Measurements from ENCODE around the gene ACOT9. TPM values are rescaled to one million over a fixed set of nuclear protein-coding genes. Genes with fewer than 3 reads are reported as not detected.
"Not testable (repeated sequence)": the region's sequence is repeated elsewhere in the genome, so short reads cannot be mapped to it uniquely, and the experiment has no call there.

Gene ACOT9
- total and polyA plus RNA-seq, 3 experiments from 2014 or later, result 29.4 to 33.9 (median 31.1) TPM

DNA sequence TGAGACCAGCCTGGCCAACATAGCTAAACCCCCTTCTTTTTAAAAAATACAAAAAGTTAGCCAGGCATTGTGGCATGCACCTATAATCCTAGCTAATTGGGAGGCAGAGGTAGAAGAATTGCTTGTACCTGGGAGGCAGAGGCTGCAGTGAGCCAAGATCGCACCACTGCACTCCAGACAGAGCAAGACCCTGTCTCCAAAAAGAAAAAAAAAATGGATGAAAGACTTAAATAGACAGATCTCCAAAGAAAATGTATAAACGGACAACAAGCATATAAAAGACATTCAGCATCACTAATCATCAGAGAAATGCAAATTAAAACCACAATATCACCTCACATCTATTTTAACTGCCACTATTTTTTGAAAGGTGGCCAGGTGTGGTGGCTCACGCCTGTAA lies 33.3 kb upstream of the ACOT9 start:
- ChIA-PET POLR2A (no interaction called here), CTCF (interaction anchor here (1.7 kb wide), 1 partner anchor 125 kb away, joined by 5 read pairs; no protein-coding TSS in a partner anchor)
- no peak overlapping the region for H3K4me3 Mint-ChIP-seq

DNA sequence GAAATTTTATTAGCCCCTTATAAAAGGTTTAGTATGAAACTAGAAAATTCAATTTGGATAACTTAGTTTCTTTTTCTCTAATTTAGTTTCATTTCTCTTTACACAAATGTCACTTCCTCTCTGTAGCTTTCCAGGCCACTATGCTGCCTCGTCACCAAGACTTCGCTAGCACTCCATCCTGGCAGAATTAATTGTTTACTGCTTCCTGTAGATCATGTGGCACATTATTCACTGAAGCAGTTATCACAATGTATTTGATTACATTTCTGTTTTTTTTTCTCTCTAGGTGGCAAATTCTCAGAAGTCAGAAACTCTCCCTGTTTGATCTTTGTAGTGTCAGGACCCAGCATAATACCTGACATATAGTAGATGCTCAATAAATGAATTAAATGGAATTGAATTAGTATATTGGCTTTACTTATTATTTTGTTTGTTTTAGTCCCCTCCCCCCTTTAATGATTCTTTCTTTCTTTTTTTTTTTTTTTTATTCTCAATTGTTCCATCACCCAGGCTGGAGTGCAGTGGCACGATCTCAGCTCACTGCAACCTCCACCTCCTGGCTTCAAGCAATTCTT lies 30.6 kb upstream of the ACOT9 start:
- CTCF ChIA-PET, result interaction anchor here (1.4 kb wide), 1 partner anchor 9 kb away, joined by 5 read pairs; the partner anchor contains the start of gene SAT1
- no peaks in the 10 kb centered on the region for H3K9me3 Mint-ChIP-seq
- H3K27ac Mint-ChIP-seq, result peak overlapping the region; percentile 89 to 97 (median 96)
- peak; percentile 15 to 74 (median 50) for DNase-seq
- no peaks in the 10 kb centered on the region for H3K9me3 ChIP-seq (ENCODE audit: low read length)
- H3K36me3 Mint-ChIP-seq, result no peaks in the 10 kb centered on the region
- peak overlapping the region; percentile 72 for H3K27ac ChIP-seq (ENCODE audit: low read depth, low read length)
- peaks cover 0 to 5% of the 10 kb centered on the region in 2 donors for H3K27me3 Mint-ChIP-seq
- H3K4me1 ChIP-seq (ENCODE audit: insufficient read depth, low read length), result peaks cover 14% of the 10 kb centered on the region
- H3K4me3 Mint-ChIP-seq, result peak overlapping the region; percentile 43 to 84 (median 74)
- H3K27me3 ChIP-seq (ENCODE audit: insufficient read depth, low read length, poor library complexity, severe bottlenecking), result no peaks in the 10 kb centered on the region
- POLR2A ChIA-PET, result interaction anchor here (0.6 to 1.8 kb wide), 2 partner anchors 10 to 107 kb away, joined by 5 to 24 read pairs; partner anchors contain the start of genes PRDX4 and SAT1
- H3K4me3 ChIP-seq (ENCODE audit: low read length), result peak overlapping the region; percentile 47
- no peaks in the 10 kb centered on the region for H3K36me3 ChIP-seq (ENCODE audit: insufficient read depth, low read length)
- peaks cover 9 to 16% (median 10%) of the 10 kb centered on the region in 3 donors for H3K4me1 Mint-ChIP-seq

More for the DNA sequence above, 33.3 kb upstream of the ACOT9 start:
- Mint-ChIP-seq H3K27me3 (peaks cover 0 to 2% of the 10 kb centered on the region in 2 donors), H3K9me3 (no peaks in the 10 kb centered on the region), H3K4me1 (peaks cover 12 to 20% (median 14%) of the 10 kb centered on the region in 3 donors), H3K27ac (peak overlapping the region in 2 of 8 donors; percentile 21 to 38), H3K36me3 (no peaks in the 10 kb centered on the region)
- DNase-seq, result no peak
- H3K9me3 ChIP-seq (ENCODE audit: low read length), result no peaks in the 10 kb centered on the region
- no peaks in the 10 kb centered on the region for H3K36me3 ChIP-seq (ENCODE audit: insufficient read depth, low read length)
- H3K27me3 ChIP-seq (ENCODE audit: insufficient read depth, low read length, poor library complexity, severe bottlenecking), result no peaks in the 10 kb centered on the region
- peaks cover 14% of the 10 kb centered on the region for H3K4me1 ChIP-seq (ENCODE audit: insufficient read depth, low read length)
- no peak overlapping the region for H3K4me3 ChIP-seq (ENCODE audit: low read length)
- H3K27ac ChIP-seq (ENCODE audit: low read depth, low read length), result no peak overlapping the region

DNA sequence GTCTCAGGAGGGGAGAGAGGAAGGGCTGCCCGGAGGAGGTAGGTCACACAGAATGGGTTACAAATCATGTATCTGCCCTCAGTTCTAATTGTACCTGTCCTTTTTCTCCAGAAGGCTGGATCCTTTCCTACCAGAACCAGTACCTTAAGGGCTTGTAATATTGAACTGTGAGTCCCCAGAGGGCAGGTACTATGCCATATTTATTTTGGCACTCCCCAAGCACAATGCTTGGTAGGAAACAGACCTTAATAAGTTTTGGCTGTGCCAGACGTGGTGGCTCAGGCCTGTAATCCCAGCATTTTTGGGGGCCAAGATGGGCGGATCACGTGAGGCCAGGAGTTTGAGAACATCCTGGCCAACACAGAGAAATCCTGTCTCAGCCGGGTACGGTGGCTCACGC lies 28.0 kb upstream of the ACOT9 start:
- H3K27me3 Mint-ChIP-seq; H3K9me3 Mint-ChIP-seq; CTCF ChIA-PET; H3K27me3 ChIP-seq (ENCODE audit: insufficient read depth, low read length, poor library complexity, severe bottlenecking); H3K27ac ChIP-seq (ENCODE audit: low read depth, low read length); H3K9me3 ChIP-seq (ENCODE audit: low read length); H3K27ac Mint-ChIP-seq; H3K36me3 ChIP-seq (ENCODE audit: insufficient read depth, low read length); H3K4me3 ChIP-seq (ENCODE audit: low read length); DNase-seq; H3K36me3 Mint-ChIP-seq; H3K4me3 Mint-ChIP-seq: not testable (repeated sequence)
- H3K4me1 Mint-ChIP-seq, result peaks cover 10 to 16% (median 11%) of the 10 kb centered on the region in 3 donors
- POLR2A ChIA-PET, result interaction anchor here (0.6 kb wide), 1 partner anchor 25 kb away, joined by 4 read pairs; no protein-coding TSS in a partner anchor
- peaks cover 14% of the 10 kb centered on the region for H3K4me1 ChIP-seq (ENCODE audit: insufficient read depth, low read length)

DNA sequence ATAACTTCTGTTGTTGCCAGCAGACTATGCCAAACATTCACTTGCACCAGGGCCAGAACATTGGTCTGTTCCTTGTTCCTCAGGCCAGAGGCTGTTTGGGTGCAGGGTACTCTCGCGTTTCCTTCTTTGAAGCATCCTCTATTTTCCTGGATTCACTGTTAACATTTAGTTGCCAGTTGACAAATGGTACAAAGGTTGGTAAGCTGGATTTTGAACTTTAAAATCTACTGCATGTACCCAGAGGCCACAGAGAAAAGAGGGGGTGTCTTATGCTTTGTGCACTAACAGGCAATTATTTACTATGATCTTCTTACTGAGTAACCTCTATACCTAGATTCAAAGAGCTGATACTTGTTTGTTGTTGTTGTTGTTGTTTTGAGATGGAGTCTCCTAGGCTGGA lies 27.1 kb upstream of the ACOT9 start:
- ChIA-PET CTCF (no interaction called here), POLR2A (no interaction called here)
- Histone ChIP-seq H3K27me3 (ENCODE audit: insufficient read depth, low read length, poor library complexity, severe bottlenecking) (no peaks in the 10 kb centered on the region), H3K4me3 (ENCODE audit: low read length) (no peak overlapping the region), H3K4me1 (ENCODE audit: insufficient read depth, low read length) (peaks cover 14% of the 10 kb centered on the region), H3K27ac (ENCODE audit: low read depth, low read length) (no peak overlapping the region), H3K9me3 (ENCODE audit: low read length) (no peaks in the 10 kb centered on the region), H3K36me3 (ENCODE audit: insufficient read depth, low read length) (no peaks in the 10 kb centered on the region)
- no peaks in the 10 kb centered on the region for H3K9me3 Mint-ChIP-seq
- DNase-seq, result no peak
- no peaks in the 10 kb centered on the region for H3K36me3 Mint-ChIP-seq
- H3K27ac Mint-ChIP-seq, result peak overlapping the region in 2 of 8 donors; percentile 22 to 27
- peaks cover 0 to 5% of the 10 kb centered on the region in 2 donors for H3K27me3 Mint-ChIP-seq
- no peak overlapping the region for H3K4me3 Mint-ChIP-seq
- peaks cover 10 to 16% (median 13%) of the 10 kb centered on the region in 3 donors for H3K4me1 Mint-ChIP-seq

DNA sequence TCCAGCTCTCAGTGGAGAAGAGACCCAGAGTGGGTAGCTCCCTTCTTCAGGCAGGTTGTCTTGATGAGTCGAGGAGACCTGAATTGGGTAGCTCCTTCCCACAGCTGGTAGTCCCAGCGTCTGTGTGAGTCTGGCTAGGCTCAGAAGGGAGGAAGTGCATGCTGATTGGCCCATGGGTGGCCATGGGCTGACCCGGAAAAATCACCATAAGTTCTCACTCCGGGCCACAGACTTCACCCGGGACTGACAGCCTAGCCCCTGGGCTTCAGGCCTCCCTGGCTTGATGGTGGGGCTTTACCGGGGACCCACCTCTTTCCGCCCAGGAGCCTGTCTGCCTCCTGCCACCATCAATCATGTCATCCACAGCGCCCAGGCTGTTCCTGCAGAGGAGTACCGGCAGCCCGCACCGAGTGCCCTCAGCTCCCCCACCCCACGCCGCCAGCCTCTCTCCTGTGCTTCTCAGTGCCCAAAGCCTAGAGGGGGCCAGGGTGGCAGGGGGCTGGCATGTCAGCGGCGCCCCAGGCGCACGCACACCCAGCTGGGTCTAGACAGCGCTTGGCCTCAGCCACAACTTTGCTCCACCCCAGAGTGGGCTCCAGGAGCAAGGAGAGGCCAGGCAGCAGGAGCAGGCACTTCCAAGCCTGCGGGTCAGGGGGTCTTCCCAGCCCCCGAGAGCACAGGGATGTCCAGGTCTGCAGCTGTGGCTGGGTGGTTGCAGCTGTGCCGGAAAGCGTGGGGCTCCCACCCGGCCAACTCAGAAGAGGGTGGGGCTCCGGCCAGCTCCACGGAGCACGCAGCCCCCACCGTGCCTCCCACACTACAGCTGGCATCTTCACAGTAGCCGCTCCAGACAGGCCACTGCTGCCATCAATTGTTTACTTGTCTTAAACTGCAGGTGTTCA lies 23.8 kb upstream of the ACOT9 start:
- Mint-ChIP-seq H3K27me3 (peaks cover 0 to 4% of the 10 kb centered on the region in 2 donors), H3K4me1 (peaks cover 0 to 4% (median 0%) of the 10 kb centered on the region in 3 donors), H3K4me3 (peak overlapping the region in 6 of 7 donors; percentile 48 to 83 (median 70)), H3K36me3 (no peaks in the 10 kb centered on the region), H3K9me3 (no peaks in the 10 kb centered on the region), H3K27ac (peak overlapping the region in 3 of 8 donors; percentile 21 to 83 (median 66))
- no peaks in the 10 kb centered on the region for H3K9me3 ChIP-seq (ENCODE audit: low read length)
- H3K27me3 ChIP-seq (ENCODE audit: insufficient read depth, low read length, poor library complexity, severe bottlenecking), result no peaks in the 10 kb centered on the region
- no peak for DNase-seq
- H3K4me1 ChIP-seq (ENCODE audit: insufficient read depth, low read length), result no peaks in the 10 kb centered on the region
- CTCF ChIA-PET, result interaction anchor here (1.2 to 2.4 kb wide), 2 partner anchors 15 to 16 kb away, joined by 4 to 12 read pairs; partner anchors contain the start of gene SAT1
- no peaks in the 10 kb centered on the region for H3K36me3 ChIP-seq (ENCODE audit: insufficient read depth, low read length)
- H3K4me3 ChIP-seq (ENCODE audit: low read length), result no peak overlapping the region
- POLR2A ChIA-PET, result interaction anchor here (0.9 kb wide), 1 partner anchor 16 kb away, joined by 3 read pairs; the partner anchor contains the start of gene SAT1
- no peak overlapping the region for H3K27ac ChIP-seq (ENCODE audit: low read depth, low read length)

DNA sequence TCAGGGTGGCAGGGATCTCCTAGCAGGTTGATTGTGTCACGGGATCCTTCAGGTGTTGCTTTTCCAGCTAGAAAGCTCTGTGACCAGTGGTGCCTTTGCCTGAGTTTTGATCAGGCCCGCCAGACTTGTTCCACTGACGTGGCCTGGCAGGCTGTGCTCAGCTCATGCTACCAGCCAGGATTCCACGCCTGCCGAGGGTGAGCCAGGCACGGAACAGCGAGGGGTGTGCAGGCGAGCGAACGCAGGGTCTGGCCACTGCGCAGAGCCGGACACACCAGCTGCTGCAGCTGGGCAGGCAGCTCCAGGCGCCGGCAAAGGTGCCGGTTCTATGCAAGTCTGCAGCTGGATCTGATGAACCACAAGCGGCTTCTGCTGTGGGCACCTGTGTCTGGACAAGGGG lies 22.8 kb upstream of the ACOT9 start:
- H3K27me3 ChIP-seq (ENCODE audit: insufficient read depth, low read length, poor library complexity, severe bottlenecking), result no peaks in the 10 kb centered on the region
- DNase-seq, result no peak
- Mint-ChIP-seq H3K27me3 (peaks cover 0 to 4% of the 10 kb centered on the region in 2 donors), H3K4me1 (peaks cover 0 to 4% (median 0%) of the 10 kb centered on the region in 3 donors), H3K36me3 (no peaks in the 10 kb centered on the region), H3K27ac (no peak overlapping the region), H3K4me3 (no peak overlapping the region), H3K9me3 (no peaks in the 10 kb centered on the region)
- H3K4me3 ChIP-seq (ENCODE audit: low read length), result no peak overlapping the region
- H3K27ac ChIP-seq (ENCODE audit: low read depth, low read length), result no peak overlapping the region
- H3K36me3 ChIP-seq (ENCODE audit: insufficient read depth, low read length), result no peaks in the 10 kb centered on the region
- ChIA-PET CTCF (interaction anchor here (2.4 kb wide), 1 partner anchor 17 kb away, joined by 12 read pairs; the partner anchor contains the start of gene SAT1), POLR2A (no interaction called here)
- H3K4me1 ChIP-seq (ENCODE audit: insufficient read depth, low read length), result no peaks in the 10 kb centered on the region
- H3K9me3 ChIP-seq (ENCODE audit: low read length), result no peaks in the 10 kb centered on the region

DNA sequence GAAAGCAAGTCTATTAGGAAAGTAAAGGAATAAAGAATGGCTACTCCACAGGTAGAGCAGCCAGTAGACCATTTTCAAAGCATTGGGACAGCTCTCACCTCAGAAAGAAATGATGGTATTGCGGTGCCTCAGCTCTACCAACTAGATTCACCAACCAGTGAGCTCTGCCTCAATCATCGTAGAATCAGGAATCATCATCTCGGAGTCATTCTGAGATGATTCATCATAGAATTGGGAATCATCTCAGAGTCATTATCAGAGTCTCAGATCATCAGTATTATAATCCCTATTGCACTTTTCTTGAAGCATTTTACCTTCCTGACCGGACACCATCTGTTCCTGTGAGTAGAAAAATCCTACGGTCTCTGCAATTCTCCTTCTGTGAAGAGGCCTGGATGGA lies 22.4 kb upstream of the ACOT9 start:
- H3K27me3 ChIP-seq (ENCODE audit: insufficient read depth, low read length, poor library complexity, severe bottlenecking), result no peaks in the 10 kb centered on the region
- H3K4me1 Mint-ChIP-seq, result peaks cover 0 to 4% (median 0%) of the 10 kb centered on the region in 3 donors
- H3K4me1 ChIP-seq (ENCODE audit: insufficient read depth, low read length), result no peaks in the 10 kb centered on the region
- H3K27me3 Mint-ChIP-seq, result peaks cover 0 to 4% of the 10 kb centered on the region in 2 donors
- no peak for DNase-seq
- H3K36me3 ChIP-seq (ENCODE audit: insufficient read depth, low read length), result no peaks in the 10 kb centered on the region
- no peaks in the 10 kb centered on the region for H3K9me3 ChIP-seq (ENCODE audit: low read length)
- H3K4me3 Mint-ChIP-seq, result no peak overlapping the region
- no peak overlapping the region for H3K27ac ChIP-seq (ENCODE audit: low read depth, low read length)
- no peaks in the 10 kb centered on the region for H3K9me3 Mint-ChIP-seq
- H3K36me3 Mint-ChIP-seq, result no peaks in the 10 kb centered on the region
- H3K4me3 ChIP-seq (ENCODE audit: low read length), result no peak overlapping the region
- peak overlapping the region in 2 of 8 donors; percentile 36 to 75 for H3K27ac Mint-ChIP-seq
- POLR2A ChIA-PET, result no interaction called here
- CTCF ChIA-PET, result no interaction called here

Measured in CD8-positive, alpha-beta memory T cell (primary cell).